Stimulated activated CD4-positive, alpha-beta T cell treated with anti-CD3 and anti-CD28 coated beads, TNF-alpha, amount 100 ng/mL, for 1 hour (primary cell): ENCODE data around the gene DCUN1D2.
A peak's percentile ranks its signal among the peaks of the same experiment; 100 is the strongest.
"Not testable (repeated sequence)": the region's sequence is repeated elsewhere in the genome, so short reads cannot be mapped to it uniquely, and the experiment has no call there.

Experiments used
- DNase-seq, 3 donors: peaks; one replicate each; pipeline ENCODE4 v3.0.0-alpha.2; 2020; ENCODE audit warnings: low read depth in 3 of 3, low spot score in 1 of 3

Gene DCUN1D2

GRCh38 chr13:113491982-113492381 is 1.5 kb upstream of the DCUN1D2 start:
- no peak for DNase-seq

- DNase-seq = no peak
These were observed 940 bp upstream of the DCUN1D2 start for GRCh38 chr13:113491418-113491883.

GRCh38 chr13:113489549-113490495 is 689 bp downstream of the DCUN1D2 start:
- DNase-seq = peak in 1 of 3 donors; percentile 25

GRCh38 chr13:113489171-113489548 is 1.4 kb downstream of the DCUN1D2 start:
- DNase-seq = no peak

GRCh38 chr13:113488283-113488682 is 2.2 kb downstream of the DCUN1D2 start:
- DNase-seq = no peak

GRCh38 chr13:113486698-113487097 is 3.8 kb downstream of the DCUN1D2 start:
- DNase-seq = no peak

- no peak for DNase-seq
These were observed 5.0 kb downstream of the DCUN1D2 start for GRCh38 chr13:113485545-113485944.

- DNase-seq = no peak
These were observed 6.8 kb downstream of the DCUN1D2 start for GRCh38 chr13:113483504-113484293.

GRCh38 chr13:113483081-113483480 is 7.4 kb downstream of the DCUN1D2 start:
- no peak for DNase-seq

- no peak for DNase-seq
These were observed 11.3 kb downstream of the DCUN1D2 start for GRCh38 chr13:113479179-113479578.

GRCh38 chr13:113477724-113478123 is 12.8 kb downstream of the DCUN1D2 start:
- DNase-seq = no peak

GRCh38 chr13:113476811-113477210 is 13.7 kb downstream of the DCUN1D2 start:
- DNase-seq = no peak

- DNase-seq = no peak
These were observed 14.6 kb downstream of the DCUN1D2 start for GRCh38 chr13:113475911-113476310.

GRCh38 chr13:113475280-113475679 is 15.2 kb downstream of the DCUN1D2 start:
- DNase-seq = no peak

GRCh38 chr13:113474179-113474578 is 16.3 kb downstream of the DCUN1D2 start:
- no peak for DNase-seq

GRCh38 chr13:113472355-113473025 is 18.0 kb downstream of the DCUN1D2 start:
- no peak for DNase-seq

GRCh38 chr13:113471844-113472243 is 18.7 kb downstream of the DCUN1D2 start:
- DNase-seq = no peak

- DNase-seq = not testable (repeated sequence)
These were observed 19.8 kb downstream of the DCUN1D2 start for GRCh38 chr13:113470635-113471163.

GRCh38 chr13:113470073-113470472 is 20.4 kb downstream of the DCUN1D2 start:
- DNase-seq = no peak

- no peak for DNase-seq
These were observed 20.9 kb downstream of the DCUN1D2 start for GRCh38 chr13:113469582-113469981.
